Measurements from ENCODE around the gene TMEM80.
"Not testable (repeated sequence)": the region's sequence is repeated elsewhere in the genome, so short reads cannot be mapped to it uniquely, and the experiment has no call there.

Gene TMEM80

GRCh38 chr11:695538-696248 is at the start of gene TMEM80:
Gene TMEM80 (plus strand): TSS chr11:695816. CDS start chr11:695828, 12 bp downstream.
- peak; percentile 76 to 99 (median 95) for DNase-seq

- DNase-seq: no peak
Observed at GRCh38 chr11:646214-646613, 49.4 kb upstream of the TMEM80 start.

- not testable (repeated sequence) for DNase-seq
Observed at GRCh38 chr11:647672-648158, 47.9 kb upstream of the TMEM80 start.

DNA sequence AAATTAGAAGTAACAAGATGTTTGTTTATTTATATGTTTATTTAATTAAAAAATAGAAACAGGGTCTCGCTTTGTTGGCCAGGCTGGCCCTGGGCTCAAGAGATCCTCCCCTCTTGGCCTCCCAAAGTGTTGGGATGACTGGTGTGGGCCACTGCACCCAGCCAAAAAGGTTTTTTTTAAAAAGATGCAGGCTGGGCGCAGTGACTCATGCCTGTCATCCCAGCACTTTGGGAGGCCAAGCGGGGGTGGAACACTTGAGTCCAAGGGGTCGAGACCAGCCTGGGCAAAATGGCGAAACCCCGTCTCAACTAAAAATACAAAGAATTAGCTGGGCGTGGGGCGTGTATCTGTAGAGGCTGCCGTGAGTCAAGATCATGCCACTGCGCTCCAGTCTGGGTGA is 45.1 kb upstream of the TMEM80 start:
- DNase-seq: no peak

- not testable (repeated sequence) for DNase-seq
Observed at GRCh38 chr11:653136-653535, 42.5 kb upstream of the TMEM80 start.

DNA sequence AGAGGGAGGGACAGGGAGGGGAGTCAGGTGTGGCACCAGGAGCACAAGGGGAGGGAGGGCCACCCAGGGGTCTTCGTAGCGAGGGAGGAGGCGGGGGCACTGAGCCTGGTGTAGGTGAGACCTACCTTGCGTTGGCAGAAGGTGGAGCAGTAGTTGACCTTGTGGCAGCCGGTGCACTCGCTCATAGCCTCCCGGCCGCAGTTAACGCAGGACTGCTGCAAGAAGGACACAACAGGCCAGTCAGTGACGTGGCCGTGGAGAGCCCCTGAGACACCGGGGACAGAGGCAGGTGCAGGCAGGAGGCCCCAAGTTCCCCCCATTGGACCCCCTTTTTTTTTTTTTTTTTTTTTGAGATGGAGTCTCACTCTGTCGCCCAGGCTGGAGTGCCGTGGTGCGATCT is 41.8 kb upstream of the TMEM80 start:
- DNase-seq: no peak

DNA sequence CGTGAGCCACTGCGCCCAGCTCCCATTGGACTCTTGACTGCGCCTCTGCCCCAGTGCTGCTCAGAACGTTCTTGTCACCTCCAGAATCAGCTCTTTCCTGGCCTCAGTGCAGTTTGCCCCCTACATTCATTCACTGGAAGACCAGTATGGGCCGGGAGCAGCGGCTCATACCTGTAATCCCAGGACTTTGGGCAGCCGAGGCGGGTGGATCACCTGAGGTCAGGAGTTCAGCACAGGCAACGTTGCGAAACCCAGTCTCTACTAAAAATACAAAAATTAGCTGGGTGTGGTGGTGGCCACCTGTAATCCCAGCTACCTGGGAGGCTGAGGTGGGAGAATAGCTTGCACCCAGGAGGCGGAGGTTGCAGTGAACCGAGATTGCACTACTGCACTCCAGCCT is 41.2 kb upstream of the TMEM80 start:
- DNase-seq: not testable (repeated sequence)

DNA sequence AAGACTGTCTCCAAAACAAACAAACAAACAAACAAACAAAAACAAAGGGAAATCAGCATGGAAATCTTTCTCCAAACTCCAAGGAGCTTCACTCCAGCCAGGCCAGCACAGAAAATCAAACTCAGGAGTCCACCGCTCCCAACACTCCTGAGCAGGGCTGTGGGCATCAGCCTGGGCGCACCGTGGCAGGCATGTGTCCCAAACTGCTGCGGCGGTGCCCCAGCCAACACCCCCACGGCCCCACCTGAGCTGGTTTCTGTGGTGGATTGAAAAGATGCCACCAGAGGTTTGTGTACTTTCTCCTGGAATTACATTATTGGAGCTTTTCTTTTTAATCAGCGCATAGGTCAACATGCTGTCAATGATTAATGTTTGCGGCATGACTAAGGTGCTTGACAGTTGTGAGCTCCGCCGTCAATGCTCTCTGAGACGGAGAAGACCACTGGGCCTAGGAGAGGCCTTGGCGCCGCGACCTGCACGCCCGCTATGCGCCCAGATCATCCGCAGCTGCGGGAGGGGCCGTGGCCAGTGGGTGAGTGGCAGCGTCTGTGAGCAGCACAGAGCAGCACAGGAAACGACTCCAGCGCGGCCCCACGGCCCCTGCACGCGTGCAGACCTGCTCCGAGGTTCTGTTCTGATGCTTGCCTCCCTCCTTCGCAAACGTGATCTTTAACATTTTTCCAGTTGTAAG is 40.4 kb upstream of the TMEM80 start:
- no peak for DNase-seq

DNA sequence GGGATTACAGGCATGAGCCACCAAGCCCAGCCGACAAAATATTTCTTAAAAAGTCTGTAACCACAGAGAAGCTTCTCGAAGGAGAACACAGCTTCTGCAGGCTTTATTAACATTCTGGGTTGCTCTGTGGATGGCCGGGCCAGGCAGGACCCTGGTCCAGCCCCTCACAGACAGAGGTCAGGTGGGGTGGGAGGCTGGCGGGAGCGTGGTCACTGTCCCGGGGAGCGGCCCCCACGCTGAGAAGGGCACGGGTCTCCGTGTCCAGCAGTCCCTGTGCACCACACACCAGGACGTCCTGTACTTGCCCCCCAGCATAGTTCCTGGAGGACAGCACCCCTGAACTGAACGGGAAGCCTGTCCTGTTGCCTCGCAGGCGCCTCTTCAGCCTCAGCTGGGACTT is 39.2 kb upstream of the TMEM80 start:
- no peak for DNase-seq

DNA sequence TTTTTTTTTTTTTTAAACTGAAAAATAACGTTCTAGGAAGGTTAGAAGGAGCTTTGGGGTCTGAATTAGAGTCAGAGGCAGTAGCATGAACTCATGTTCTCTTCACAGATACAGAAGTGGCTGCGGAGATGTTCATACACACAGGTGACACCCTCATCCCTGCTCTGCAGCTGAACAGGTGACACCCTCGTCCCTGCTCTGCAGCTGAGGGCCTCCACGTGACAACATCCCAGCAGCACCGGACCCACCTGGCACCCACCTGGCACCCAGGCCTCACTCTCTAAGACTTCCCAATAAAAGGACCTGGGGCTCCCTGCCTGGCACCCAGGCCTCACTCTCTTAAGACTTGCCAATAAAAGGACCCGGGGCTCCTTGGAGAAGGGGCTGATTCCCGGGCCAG is 38.8 kb upstream of the TMEM80 start:
- no peak for DNase-seq

GRCh38 chr11:657691-658126 is 37.9 kb upstream of the TMEM80 start:
- DNase-seq: no peak

DNA sequence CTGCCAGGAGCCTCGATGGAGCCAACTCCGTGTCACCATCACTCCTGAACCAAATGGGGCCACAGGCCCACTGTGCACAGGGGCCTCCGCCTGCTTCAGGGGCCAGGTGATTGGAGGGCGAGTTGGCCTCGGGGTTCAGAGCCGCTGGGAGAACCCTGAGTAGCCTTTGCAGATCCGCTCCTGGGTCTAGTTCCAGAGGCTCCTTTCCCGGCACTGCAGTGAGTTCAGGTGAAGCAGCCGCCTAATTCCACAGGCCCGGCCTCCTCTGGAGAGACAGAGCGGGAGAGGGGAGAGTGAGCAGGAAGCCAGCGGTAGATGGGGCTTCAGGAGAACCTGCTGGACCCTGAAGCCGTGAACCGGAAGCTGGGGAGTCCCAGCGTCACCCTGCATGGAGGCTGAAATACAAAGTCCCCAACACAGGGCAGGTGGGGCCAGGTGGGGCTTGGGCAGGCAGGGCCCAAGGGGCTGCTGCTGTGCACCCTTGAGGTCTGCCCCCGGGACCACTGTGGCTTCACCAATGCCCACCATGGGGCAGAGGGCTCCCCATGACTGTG is 36.0 kb upstream of the TMEM80 start:
- no peak for DNase-seq

DNA sequence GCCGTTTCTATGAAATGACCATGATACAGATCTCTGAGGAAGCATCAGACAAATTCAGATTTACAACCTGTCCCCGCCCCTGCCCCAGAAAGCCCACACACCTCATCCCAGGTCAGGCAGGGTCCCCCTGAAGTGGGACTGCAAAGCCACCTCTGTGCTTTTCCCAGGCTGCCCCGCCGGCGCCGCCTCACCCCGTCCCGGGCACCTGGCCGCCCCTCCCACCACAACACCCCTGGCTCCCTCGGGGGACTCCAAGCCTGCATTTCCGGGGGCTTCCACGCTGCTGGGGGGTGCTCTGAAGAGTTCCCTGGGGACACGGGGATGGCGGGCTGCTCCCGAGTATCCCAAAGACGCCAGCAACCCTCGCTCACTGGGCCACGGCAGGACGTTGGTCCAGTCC is 35.3 kb upstream of the TMEM80 start:
- no peak for DNase-seq

DNA sequence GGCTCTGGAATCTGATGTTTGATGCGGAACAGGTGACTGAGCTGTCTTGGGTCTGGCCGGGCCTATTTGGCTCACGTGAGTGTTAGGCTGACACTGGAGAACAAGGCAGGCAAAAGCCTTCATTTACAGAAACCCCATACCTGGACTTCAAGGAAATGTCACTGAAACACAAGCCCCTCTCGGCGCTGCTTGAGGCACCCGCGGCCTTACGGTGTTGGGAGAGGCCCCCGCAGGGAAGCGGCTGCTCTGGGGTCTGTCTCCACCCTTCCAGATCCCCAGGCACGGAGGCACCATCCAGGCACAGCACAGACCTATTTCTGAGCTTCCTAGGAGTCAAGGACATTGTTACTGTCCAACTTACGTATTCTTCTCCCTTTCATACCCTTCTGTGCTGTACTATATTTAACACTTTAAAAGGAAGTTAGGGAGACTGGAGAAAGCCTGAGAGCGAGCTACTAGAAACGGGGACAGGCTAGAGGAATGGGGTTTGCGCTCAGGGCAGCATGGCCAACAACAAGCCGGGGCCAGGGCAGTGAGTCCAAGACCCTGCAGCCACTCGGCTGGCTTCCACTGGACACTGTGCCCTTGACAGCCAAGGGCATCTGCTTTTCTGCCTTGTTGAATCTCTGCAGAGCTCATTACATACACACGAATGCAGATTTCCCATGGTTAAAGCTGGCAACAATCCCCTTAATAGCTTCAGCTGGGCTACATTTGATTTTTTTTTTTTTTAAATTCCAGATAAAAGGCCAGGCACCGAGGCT is 34.8 kb upstream of the TMEM80 start:
- DNase-seq: no peak

- DNase-seq: peak in 39 of 56 donors; percentile 8 to 78 (median 44)
Observed at GRCh38 chr11:662689-663274, 32.8 kb upstream of the TMEM80 start.

GRCh38 chr11:665062-665703 is 30.4 kb upstream of the TMEM80 start:
- no peak for DNase-seq

DNA sequence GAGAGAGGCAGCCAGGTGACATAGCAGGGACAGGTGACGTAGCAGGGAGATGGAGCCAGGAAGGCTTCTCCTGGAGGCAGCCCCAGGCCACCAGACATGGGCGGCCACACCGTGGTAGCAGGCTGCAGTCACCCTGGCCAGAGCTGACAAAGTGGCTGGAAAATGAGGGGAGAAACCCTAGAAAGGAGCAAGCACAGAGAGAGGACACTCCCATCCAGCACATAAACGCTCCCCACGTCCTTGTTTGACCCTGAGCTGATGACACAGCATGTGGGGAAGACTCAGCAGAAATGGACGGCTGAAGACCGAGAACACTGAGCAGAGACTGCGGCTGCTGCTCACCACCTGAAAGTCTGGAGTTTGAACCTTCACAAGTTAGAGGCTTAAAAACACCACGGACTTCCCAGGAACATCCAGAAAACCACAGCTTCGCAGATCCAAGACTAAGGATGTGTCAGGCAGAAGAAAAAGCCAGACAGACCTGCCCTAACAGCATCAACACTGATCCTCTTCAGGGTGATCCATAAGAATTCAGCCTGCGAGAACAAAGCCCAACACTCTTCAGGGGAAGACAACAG is 29.8 kb upstream of the TMEM80 start:
- DNase-seq: no peak

GRCh38 chr11:673866-674265 is 21.8 kb upstream of the TMEM80 start:
- DNase-seq: no peak

DNA sequence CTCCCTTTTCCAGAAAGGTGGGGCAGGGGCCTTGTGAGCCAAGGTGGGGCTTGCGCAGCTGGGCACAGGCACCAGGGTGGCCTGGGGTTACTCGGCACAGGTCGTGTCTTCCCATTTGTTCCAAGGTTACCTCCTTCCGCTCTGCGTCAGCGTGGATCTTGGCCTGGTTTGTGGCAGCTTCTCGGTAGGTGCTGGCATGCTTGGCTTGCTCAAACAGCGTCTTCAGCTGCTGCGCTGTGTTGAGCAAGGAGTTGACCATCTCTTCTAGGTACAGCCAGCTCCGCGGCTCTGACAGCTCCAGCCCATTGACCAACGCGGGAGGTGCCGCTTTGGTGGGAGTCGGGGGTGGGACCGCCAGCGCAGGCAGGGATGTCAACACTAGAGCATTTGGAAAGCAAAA is 21.2 kb upstream of the TMEM80 start:
- DNase-seq: no peak

GRCh38 chr11:678297-678696 is 17.3 kb upstream of the TMEM80 start:
- no peak for DNase-seq

Measured in amygdala (tissue), 56 donors.